HFF-Myc (cell line): ENCODE data around the gene KCNMA1.

Experiments
- DNase-seq: peaks from one replicate; pipeline ENCODE4 v3.0.0-alpha.2; 2011; ENCODE audit warnings: low read depth; ENCODE audit errors: extremely low read depth
- H3K4me3 ChIP-seq: replicated peaks from 2 replicates; pipeline ENCODE4 v1.5.1; 2011; ENCODE audit warnings: low read depth, mild to moderate bottlenecking, control low read depth, low read length
- CTCF ChIP-seq: IDR thresholded peaks from 2 replicates; pipeline ENCODE4 v1.5.1; 2012; ENCODE audit warnings: mild to moderate bottlenecking, low read depth, low read length, control low read depth; ENCODE audit errors: missing control alignments

The KCNMA1 gene

GRCh38 chr10:77093126-77093525 lies 544.5 kb downstream of the KCNMA1 start:
- H3K4me3 ChIP-seq: no peak overlapping the region
- no peak for TF ChIP-seq CTCF
- DNase-seq: no peak

- DNase-seq: no peak
- H3K4me3 ChIP-seq: no peak overlapping the region
- TF ChIP-seq CTCF: no peak
Measured at GRCh38 chr10:77091597-77092165, 545.9 kb downstream of the KCNMA1 start.

GRCh38 chr10:77090381-77091356 lies 546.9 kb downstream of the KCNMA1 start:
- DNase-seq: no peak
- no peak for TF ChIP-seq CTCF
- H3K4me3 ChIP-seq: no peak overlapping the region

- no peak overlapping the region for H3K4me3 ChIP-seq
- TF ChIP-seq CTCF: no peak
- DNase-seq: no peak
Measured at GRCh38 chr10:77087366-77087765, 550.2 kb downstream of the KCNMA1 start.

- no peak for TF ChIP-seq CTCF
- no peak overlapping the region for H3K4me3 ChIP-seq
- no peak for DNase-seq
Measured at GRCh38 chr10:77086081-77086480, 551.5 kb downstream of the KCNMA1 start.

- no peak for TF ChIP-seq CTCF
- DNase-seq: no peak
- H3K4me3 ChIP-seq: no peak overlapping the region
Measured at GRCh38 chr10:77085344-77085743, 552.3 kb downstream of the KCNMA1 start.
